Measurements from ENCODE around the gene BEST1. TPM values are rescaled to one million over a fixed set of nuclear protein-coding genes. Genes with fewer than 3 reads are reported as not detected.

BEST1 gene
- total and polyA plus RNA-seq, 2 of the 13 experiments (the other 11 are each of a cell fraction or from before 2014, with no cell fraction given), result 0.09 to 0.65 TPM

- TF ChIP-seq ATF7 (IDR thresholded peaks at IDR 0.05) (no peak), ATF7 (CRISPR knock-in tag; IDR thresholded peaks at IDR 0.05) (no peak), POLR2A (IDR thresholded peaks at IDR 0.05; ENCODE audit: insufficient read depth in 1 of 2, low read depth in 2 of 2, low read length in 2 of 2) (no peak), ZNF253 (CRISPR knock-in tag; IDR thresholded peaks at IDR 0.05; ENCODE audit: borderline replicate concordance) (no peak), TCF7L2 (IDR thresholded peaks at IDR 0.05; ENCODE audit: low read depth, low read length) (no peak), ZNF205 (CRISPR knock-in tag; IDR thresholded peaks at IDR 0.05) (0 out of 2 replicates have a peak, but pooled peaks have one; percentile 47), ZFP1 (CRISPR knock-in tag; IDR thresholded peaks at IDR 0.05) (no peak), ZSCAN9 (CRISPR knock-in tag; IDR thresholded peaks at IDR 0.05; ENCODE audit: borderline replicate concordance) (no peak; the same call in 1 of the 2 replicates), IRF2 (CRISPR knock-in tag; IDR thresholded peaks at IDR 0.05) (no peak), IKZF5 (CRISPR knock-in tag; IDR thresholded peaks at IDR 0.05) (peak; percentile 47; the same call in 1 of the 2 replicates), ZNF772 (CRISPR knock-in tag; IDR thresholded peaks at IDR 0.05) (no peak), ZNF598 (CRISPR knock-in tag; IDR thresholded peaks at IDR 0.05; ENCODE audit: borderline replicate concordance) (no peak), NFATC3 (CRISPR knock-in tag; IDR thresholded peaks at IDR 0.05) (no peak), SATB2 (CRISPR knock-in tag; IDR thresholded peaks at IDR 0.05) (no peak), NFIB (CRISPR knock-in tag; IDR thresholded peaks at IDR 0.05; ENCODE audit: borderline replicate concordance) (no peak), WIZ (CRISPR knock-in tag; IDR thresholded peaks at IDR 0.05) (no peak), FOSL1 (CRISPR knock-in tag; IDR thresholded peaks at IDR 0.05; ENCODE audit: borderline replicate concordance) (no peak), SOX6 (IDR thresholded peaks at IDR 0.05) (no peak), SOX6 (CRISPR knock-in tag; IDR thresholded peaks at IDR 0.05) (no peak), ZFP36 (IDR thresholded peaks at IDR 0.05; ENCODE audit: borderline replicate concordance, low read depth, low read length, partially characterized antibody) (no peak), BCL6 (CRISPR knock-in tag; IDR thresholded peaks at IDR 0.05) (0 out of 2 replicates have a peak, but pooled peaks have one; percentile 18), JARID2 (CRISPR knock-in tag; IDR thresholded peaks at IDR 0.05; ENCODE audit: insufficient replicate concordance) (no peak), MYPOP (CRISPR knock-in tag; IDR thresholded peaks at IDR 0.05) (no peak), ZNF781 (CRISPR knock-in tag; IDR thresholded peaks at IDR 0.05; ENCODE audit: borderline replicate concordance, not compliant biosample characterization) (no peak), EED (CRISPR knock-in tag; IDR thresholded peaks at IDR 0.05) (no peak)
- TF ChIP-seq, protein P1, sequence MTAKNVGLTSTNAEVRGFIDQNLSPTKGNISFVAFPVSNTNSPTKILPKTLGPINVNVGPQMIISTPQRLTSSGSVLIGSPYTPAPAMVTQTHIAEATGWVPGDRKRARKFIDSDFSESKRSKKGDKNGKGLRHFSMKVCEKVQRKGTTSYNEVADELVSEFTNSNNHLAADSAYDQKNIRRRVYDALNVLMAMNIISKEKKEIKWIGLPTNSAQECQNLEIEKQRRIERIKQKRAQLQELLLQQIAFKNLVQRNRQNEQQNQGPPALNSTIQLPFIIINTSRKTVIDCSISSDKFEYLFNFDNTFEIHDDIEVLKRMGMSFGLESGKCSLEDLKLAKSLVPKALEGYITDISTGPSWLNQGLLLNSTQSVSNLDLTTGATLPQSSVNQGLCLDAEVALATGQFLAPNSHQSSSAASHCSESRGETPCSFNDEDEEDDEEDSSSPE (CRISPR knock-in tag; IDR thresholded peaks at IDR 0.05), result no peak
- TF ChIP-seq, protein P2, sequence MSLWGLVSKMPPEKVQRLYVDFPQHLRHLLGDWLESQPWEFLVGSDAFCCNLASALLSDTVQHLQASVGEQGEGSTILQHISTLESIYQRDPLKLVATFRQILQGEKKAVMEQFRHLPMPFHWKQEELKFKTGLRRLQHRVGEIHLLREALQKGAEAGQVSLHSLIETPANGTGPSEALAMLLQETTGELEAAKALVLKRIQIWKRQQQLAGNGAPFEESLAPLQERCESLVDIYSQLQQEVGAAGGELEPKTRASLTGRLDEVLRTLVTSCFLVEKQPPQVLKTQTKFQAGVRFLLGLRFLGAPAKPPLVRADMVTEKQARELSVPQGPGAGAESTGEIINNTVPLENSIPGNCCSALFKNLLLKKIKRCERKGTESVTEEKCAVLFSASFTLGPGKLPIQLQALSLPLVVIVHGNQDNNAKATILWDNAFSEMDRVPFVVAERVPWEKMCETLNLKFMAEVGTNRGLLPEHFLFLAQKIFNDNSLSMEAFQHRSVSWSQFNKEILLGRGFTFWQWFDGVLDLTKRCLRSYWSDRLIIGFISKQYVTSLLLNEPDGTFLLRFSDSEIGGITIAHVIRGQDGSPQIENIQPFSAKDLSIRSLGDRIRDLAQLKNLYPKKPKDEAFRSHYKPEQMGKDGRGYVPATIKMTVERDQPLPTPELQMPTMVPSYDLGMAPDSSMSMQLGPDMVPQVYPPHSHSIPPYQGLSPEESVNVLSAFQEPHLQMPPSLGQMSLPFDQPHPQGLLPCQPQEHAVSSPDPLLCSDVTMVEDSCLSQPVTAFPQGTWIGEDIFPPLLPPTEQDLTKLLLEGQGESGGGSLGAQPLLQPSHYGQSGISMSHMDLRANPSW (CRISPR knock-in tag; IDR thresholded peaks at IDR 0.05; ENCODE audit: borderline replicate concordance), result no peak
These were observed 2.5 kb upstream of the BEST1 start (continued) for GRCh38 chr11:61947486-61948210.
